T-helper 1 cell (primary cell): Measurements from ENCODE around the gene CNST.
"Not testable (repeated sequence)": the region's sequence is repeated elsewhere in the genome, so short reads cannot be mapped to it uniquely, and the experiment has no call there.

Experiments used
- DNase-seq, 5 donors: peaks; one replicate each; pipeline ENCODE4 v3.0.0-alpha.2; 2012 to 2020

Gene CNST

GRCh38 chr1:246711548-246712003 lies 145.3 kb downstream of the CNST start:
- no peak for DNase-seq

DNA sequence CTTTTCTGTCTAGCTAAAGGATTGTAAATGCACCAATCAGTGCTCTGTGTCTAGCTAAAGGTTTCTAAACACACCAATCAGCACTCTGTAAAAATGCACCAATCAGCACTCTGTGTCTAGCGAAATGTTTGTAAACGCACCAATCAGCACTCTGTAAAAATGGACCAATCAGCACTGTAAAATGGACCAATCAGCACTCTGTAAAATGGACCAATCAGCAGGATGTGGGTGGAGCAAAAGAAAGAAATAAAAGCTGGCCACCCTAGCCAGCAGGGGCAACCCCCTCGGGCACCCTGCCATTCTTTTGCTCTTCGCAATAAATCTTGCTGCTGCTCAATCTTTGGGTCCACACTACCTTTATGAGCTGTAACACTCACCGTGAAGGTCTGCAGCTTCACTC lies 146.2 kb downstream of the CNST start:
- DNase-seq, result not testable (repeated sequence)
